ENCODE data around the gene OR8J1. TPM values are rescaled to one million over a fixed set of nuclear protein-coding genes. Genes with fewer than 3 reads are reported as not detected.

The OR8J1 gene
- total and polyA plus RNA-seq, 2 experiments from 2014 or later: not detected

- no peaks in the 10 kb centered on the region for H3F3A ChIP-seq (replicated peaks; ENCODE audit: low read depth)
- peaks cover 11% of the 10 kb centered on the region for H3K9me2 ChIP-seq (ENCODE audit: insufficient read depth)
- no peak overlapping the region for H3K4me3 ChIP-seq
- H4K20me1 ChIP-seq (replicated peaks; ENCODE audit: insufficient read depth): no peaks in the 10 kb centered on the region
- no peak overlapping the region for H3K4me2 ChIP-seq
- no peaks in the 10 kb centered on the region for H3K4me1 Mint-ChIP-seq
- no peak overlapping the region for H3K27ac ChIP-seq (ENCODE audit: low read depth)
- H3K27me3 ChIP-seq (ENCODE audit: insufficient read depth): no peaks in the 10 kb centered on the region
- TF ChIP-seq ZNF331 (CRISPR knock-in tag; IDR thresholded peaks at IDR 0.05; ENCODE audit: low read depth) (no peak), ZNF114 (CRISPR knock-in tag; IDR thresholded peaks at IDR 0.05) (no peak), JUNB (IDR thresholded peaks at IDR 0.05; ENCODE audit: unreplicated experiment) (no peak), ZNF462 (CRISPR knock-in tag; IDR thresholded peaks at IDR 0.05) (no peak), ETS1 (IDR thresholded peaks at IDR 0.05) (no peak), CREB1 (CRISPR knock-in tag; IDR thresholded peaks at IDR 0.05; ENCODE audit: low read depth) (no peak), STAT1 (IDR thresholded peaks at IDR 0.05; ENCODE audit: unreplicated experiment) (no peak), REST (IDR thresholded peaks at IDR 0.05; ENCODE audit: unreplicated experiment) (no peak), POLR2AphosphoS5 (IDR thresholded peaks at IDR 0.05; ENCODE audit: low read depth) (no peak), NANOG (IDR thresholded peaks at IDR 0.05; ENCODE audit: borderline replicate concordance) (no peak), CTCF (conservative IDR thresholded peaks at IDR 0.05; ENCODE audit: low read depth in 2 of 2) (no peak)
- H3K36me3 Mint-ChIP-seq (ENCODE audit: low read depth): no peaks in the 10 kb centered on the region
- DNase-seq (ENCODE audit: low spot score): no peak
- H2AFZ ChIP-seq: no peak overlapping the region
- no peaks in the 10 kb centered on the region for H3K4me1 ChIP-seq (ENCODE audit: insufficient read depth)
- no peaks in the 10 kb centered on the region for H3K27me3 Mint-ChIP-seq (ENCODE audit: insufficient read depth, low read depth, poor library complexity)
- H3K36me3 ChIP-seq (ENCODE audit: insufficient read depth): no peaks in the 10 kb centered on the region
- no peak overlapping the region for H3K4me3 Mint-ChIP-seq
- no peaks in the 10 kb centered on the region for H3K79me2 ChIP-seq (replicated peaks; ENCODE audit: insufficient read depth)
- no peak for ATAC-seq
- no peak overlapping the region for H3K27ac Mint-ChIP-seq
- peaks cover 11% of the 10 kb centered on the region; the same call in 2 of the 3 replicates for H3K9me3 Mint-ChIP-seq
These were observed 56.7 kb downstream of the OR8J1 start for GRCh38 chr11:56410801-56411200.
